Calu3 (cell line): ENCODE measurements around the gene RNF169. TPM values are rescaled to one million over a fixed set of nuclear protein-coding genes. Genes with fewer than 3 reads are reported as not detected.

Experiments
- BruUV-seq: library from RNA; stranded (reverse); fragments of 400-500 nt; replicated peaks from 2 replicates; lab custom pipeline; 2021; lab: Mats Ljungman, UMichigan
- CTCF ChIA-PET: fragments of 300-600 bp; sonication (Branson Sonifier 250); formaldehyde crosslinking; loops from one replicate; lab custom pipeline; 2022; ENCODE audit warnings: antibody characterized with exemption; lab: Charles Lee
- DNase-seq: peaks from one replicate; pipeline ENCODE4 v3.0.0; 2022
- H3K27ac Mint-ChIP-seq: one replicate; pipeline ENCODE4 v1.8.0; 2022; ENCODE audit warnings: mixed read lengths; ENCODE audit not compliant: unreplicated experiment
- H3K27me3 Mint-ChIP-seq: one replicate; pipeline ENCODE4 v1.8.0; 2022; ENCODE audit warnings: mixed read lengths; ENCODE audit not compliant: unreplicated experiment
- H3K36me3 Mint-ChIP-seq: one replicate; pipeline ENCODE4 v1.8.0; 2022; ENCODE audit warnings: mild to moderate bottlenecking, moderate library complexity, mixed read lengths; ENCODE audit not compliant: insufficient read depth, unreplicated experiment
- H3K4me1 Mint-ChIP-seq: one replicate; pipeline ENCODE4 v1.8.0; 2022; ENCODE audit warnings: mild to moderate bottlenecking, low read depth, mixed read lengths; ENCODE audit not compliant: unreplicated experiment
- H3K4me3 Mint-ChIP-seq: one replicate; pipeline ENCODE4 v1.8.0; 2022; ENCODE audit warnings: mild to moderate bottlenecking, low read depth, moderate library complexity, mixed read lengths; ENCODE audit not compliant: unreplicated experiment
- H3K9me3 Mint-ChIP-seq: one replicate; pipeline ENCODE4 v1.8.0; 2022; ENCODE audit warnings: low read depth, mixed read lengths; ENCODE audit not compliant: unreplicated experiment
- intact Hi-C: fragments of 100-400 bp; cut with micrococcal nuclease; formaldehyde crosslinking; loops from one replicate; pipeline ENCODE4 v1.10.0; 2022; ENCODE audit not compliant: unreplicated experiment
- total RNA-seq: library from RNA; stranded (reverse); gene quantifications from 2 replicates; pipeline ENCODE4 v1.2.3, GENCODE V29; 2022
- TF ChIP-seq, protein P1 (sequence below): fragments of 200-600 bp; IDR thresholded peaks from one replicate; pipeline ENCODE4 v1.8.0; 2022; ENCODE audit warnings: antibody characterized with exemption; ENCODE audit not compliant: unreplicated experiment

The RNF169 gene
- total RNA-seq, 1 experiment from 2014 or later: 22.5 TPM

DNA sequence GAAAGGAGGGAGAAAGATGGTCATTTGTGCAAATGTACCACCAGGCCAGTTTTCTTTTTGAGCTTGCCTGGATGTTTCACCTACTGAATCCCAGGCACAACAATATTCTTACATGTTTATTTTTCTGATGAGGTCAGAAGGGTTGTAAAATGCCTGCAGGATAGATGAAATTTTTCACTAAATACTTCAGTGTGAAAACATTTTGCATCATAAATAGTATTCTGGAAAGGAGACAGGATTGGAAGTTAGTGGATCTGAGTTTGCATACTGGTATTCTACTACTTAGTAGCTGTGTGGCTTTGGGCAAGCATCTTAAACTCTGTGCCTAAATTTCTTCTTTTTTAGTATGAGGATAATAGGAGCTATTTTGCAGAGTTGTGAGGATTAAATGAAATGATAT is 24.8 kb downstream of the RNF169 start:
- no TSS peak for BruUV-seq
- Mint-ChIP-seq H3K27me3 (no peaks in the 10 kb centered on the region), H3K27ac (no peak overlapping the region), H3K36me3 (no peaks in the 10 kb centered on the region), H3K4me1 (peaks cover 46% of the 10 kb centered on the region), H3K9me3 (no peaks in the 10 kb centered on the region), H3K4me3 (no peak overlapping the region)
- TF ChIP-seq, protein P1, sequence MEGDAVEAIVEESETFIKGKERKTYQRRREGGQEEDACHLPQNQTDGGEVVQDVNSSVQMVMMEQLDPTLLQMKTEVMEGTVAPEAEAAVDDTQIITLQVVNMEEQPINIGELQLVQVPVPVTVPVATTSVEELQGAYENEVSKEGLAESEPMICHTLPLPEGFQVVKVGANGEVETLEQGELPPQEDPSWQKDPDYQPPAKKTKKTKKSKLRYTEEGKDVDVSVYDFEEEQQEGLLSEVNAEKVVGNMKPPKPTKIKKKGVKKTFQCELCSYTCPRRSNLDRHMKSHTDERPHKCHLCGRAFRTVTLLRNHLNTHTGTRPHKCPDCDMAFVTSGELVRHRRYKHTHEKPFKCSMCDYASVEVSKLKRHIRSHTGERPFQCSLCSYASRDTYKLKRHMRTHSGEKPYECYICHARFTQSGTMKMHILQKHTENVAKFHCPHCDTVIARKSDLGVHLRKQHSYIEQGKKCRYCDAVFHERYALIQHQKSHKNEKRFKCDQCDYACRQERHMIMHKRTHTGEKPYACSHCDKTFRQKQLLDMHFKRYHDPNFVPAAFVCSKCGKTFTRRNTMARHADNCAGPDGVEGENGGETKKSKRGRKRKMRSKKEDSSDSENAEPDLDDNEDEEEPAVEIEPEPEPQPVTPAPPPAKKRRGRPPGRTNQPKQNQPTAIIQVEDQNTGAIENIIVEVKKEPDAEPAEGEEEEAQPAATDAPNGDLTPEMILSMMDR: no peak
- DNase-seq: no peak
- intact Hi-C loops: no loop called here
- CTCF ChIA-PET: interaction anchor here (1.0 kb wide), 1 partner anchor 40 kb away, joined by 3 read pairs; no protein-coding TSS in a partner anchor

DNA sequence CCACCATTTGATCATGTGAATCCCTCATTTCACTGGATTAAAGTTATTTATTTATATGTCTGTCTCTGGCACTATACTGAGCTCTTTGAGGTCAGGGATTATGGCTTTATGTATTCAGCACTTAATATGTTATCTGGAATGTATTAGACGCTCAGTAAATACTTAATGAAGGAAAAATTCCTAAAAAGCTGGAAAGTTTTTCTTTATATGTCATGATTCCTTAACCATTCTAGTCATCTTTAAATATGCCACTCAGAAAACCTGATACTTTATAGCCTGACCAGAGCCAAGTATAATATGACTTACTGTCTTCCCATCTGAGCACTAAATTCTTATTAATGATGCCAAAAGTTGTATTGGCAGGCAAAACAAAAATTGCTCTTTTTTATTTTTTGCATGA is 27.1 kb downstream of the RNF169 start:
- peaks cover 37% of the 10 kb centered on the region for H3K4me1 Mint-ChIP-seq
- intact Hi-C loops: no loop called here
- DNase-seq: no peak
- no peaks in the 10 kb centered on the region for H3K27me3 Mint-ChIP-seq
- TF ChIP-seq, protein P1: no peak
- BruUV-seq: no TSS peak
- no peaks in the 10 kb centered on the region for H3K36me3 Mint-ChIP-seq
- no peaks in the 10 kb centered on the region for H3K9me3 Mint-ChIP-seq
- no peak overlapping the region for H3K27ac Mint-ChIP-seq
- H3K4me3 Mint-ChIP-seq: no peak overlapping the region
- CTCF ChIA-PET: interaction anchor here (0.6 to 0.7 kb wide), 2 partner anchors 63 to 70 kb away, joined by 3 to 5 read pairs; no protein-coding TSS in a partner anchor

DNA sequence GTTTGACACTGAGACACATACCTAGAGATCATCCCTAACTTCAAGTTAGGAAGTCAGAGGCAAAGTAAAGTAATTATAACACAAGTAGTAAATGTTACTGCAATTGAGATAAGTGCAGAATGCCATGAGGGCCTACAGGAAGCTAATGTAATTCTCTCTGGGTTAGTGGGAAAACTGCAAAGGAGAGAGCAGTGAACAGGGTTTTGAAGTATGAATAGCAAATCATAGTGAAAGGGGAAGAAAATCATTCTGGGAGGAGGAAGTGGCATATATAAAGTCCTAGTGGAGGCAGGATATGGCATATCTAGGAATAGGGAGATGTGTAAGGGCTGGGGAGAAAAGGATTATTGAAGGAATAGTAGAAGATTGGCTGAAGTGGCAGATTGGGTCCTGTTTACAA is 27.9 kb downstream of the RNF169 start:
- intact Hi-C loops: no loop called here
- no peak for DNase-seq
- H3K4me1 Mint-ChIP-seq: peaks cover 37% of the 10 kb centered on the region
- no peak overlapping the region for H3K4me3 Mint-ChIP-seq
- TF ChIP-seq, protein P1: no peak
- H3K36me3 Mint-ChIP-seq: no peaks in the 10 kb centered on the region
- no peaks in the 10 kb centered on the region for H3K27me3 Mint-ChIP-seq
- H3K9me3 Mint-ChIP-seq: no peaks in the 10 kb centered on the region
- CTCF ChIA-PET: interaction anchor here (0.6 kb wide), 1 partner anchor 64 kb away, joined by 3 read pairs; no protein-coding TSS in a partner anchor
- no peak overlapping the region for H3K27ac Mint-ChIP-seq
- BruUV-seq: no TSS peak

DNA sequence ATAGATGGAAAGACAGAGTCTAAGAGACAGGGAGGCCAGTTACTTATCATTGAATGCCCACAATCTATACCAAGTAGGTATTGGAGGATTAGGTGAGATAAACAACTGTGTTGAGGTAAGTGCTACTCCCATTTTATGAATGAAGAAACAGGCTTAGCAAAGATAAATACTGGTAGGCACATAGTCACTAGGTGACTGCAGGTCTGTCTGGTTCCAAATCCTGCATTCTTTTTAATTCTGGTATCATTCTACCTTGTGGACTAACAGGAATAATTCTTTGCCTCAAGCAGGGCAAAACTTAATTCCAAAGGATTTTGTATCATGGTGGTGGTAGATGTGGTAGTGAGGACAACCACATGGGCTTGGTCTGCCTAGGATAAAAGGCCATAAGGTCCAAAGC is 28.4 kb downstream of the RNF169 start:
- no peaks in the 10 kb centered on the region for H3K36me3 Mint-ChIP-seq
- TF ChIP-seq, protein P1: no peak
- H3K27me3 Mint-ChIP-seq: no peaks in the 10 kb centered on the region
- DNase-seq: no peak
- no TSS peak for BruUV-seq
- CTCF ChIA-PET: no interaction called here
- H3K4me3 Mint-ChIP-seq: no peak overlapping the region
- peaks cover 37% of the 10 kb centered on the region for H3K4me1 Mint-ChIP-seq
- H3K9me3 Mint-ChIP-seq: no peaks in the 10 kb centered on the region
- intact Hi-C loops: no loop called here
- no peak overlapping the region for H3K27ac Mint-ChIP-seq
